ENCODE measurements around the gene PCP2. TPM values are rescaled to one million over a fixed set of nuclear protein-coding genes. Genes with fewer than 3 reads are reported as not detected.

The PCP2 gene
- total RNA-seq, 2 donors from 2014 or later: 0.32 TPM; not detected in 1

DNA sequence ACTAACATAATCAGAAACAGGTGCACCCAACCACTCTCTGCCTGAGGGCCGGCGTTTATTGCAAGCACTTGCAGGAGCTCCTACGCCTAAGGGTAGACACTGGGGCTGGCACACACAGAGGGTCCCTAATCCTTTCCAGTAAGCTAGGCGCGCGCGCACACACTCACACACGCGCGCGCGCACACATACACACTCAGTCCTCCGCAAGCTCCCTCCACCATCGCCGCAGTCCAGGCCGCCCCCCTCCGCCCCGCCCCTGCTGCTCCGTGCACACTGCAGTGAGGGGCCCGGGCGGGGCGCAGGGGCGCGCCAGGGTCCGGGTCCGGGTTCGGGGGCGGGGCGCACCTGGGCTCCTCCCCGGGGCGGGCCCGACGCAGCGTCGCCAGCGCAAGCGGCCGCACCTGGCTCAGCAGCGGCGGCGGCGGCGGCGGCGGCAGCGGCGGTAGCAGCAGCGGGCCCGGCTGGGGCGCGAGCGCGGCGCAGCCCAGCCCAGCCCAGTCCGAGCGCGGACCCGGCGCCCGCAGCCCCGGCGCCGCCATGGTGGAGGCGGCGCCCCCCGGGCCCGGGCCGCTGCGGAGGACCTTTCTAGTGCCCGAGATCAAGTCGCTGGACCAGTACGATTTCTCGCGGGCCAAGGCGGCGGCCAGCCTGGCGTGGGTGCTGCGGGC, 37.9 kb downstream of the PCP2 start, which contains the start of gene CAMSAP3:
Gene CAMSAP3, plus strand, starts transcription at position 398 of the 668 bp plus-strand sequence. Its CDS starts 140 bp downstream, at position 538.
- peak within 1 kb of the TSS; percentile 44 to 68 for H3K9ac ChIP-seq (ENCODE audit: low read depth in 2 of 2, low read length in 2 of 2)
- H3K4me1 ChIP-seq: no peaks in the 10 kb centered on the region
- H3K27me3 ChIP-seq: peaks cover 9% of the 10 kb centered on the region
- H3K4me3 ChIP-seq: peak within 1 kb of the TSS; percentile 65
- no peaks in the 10 kb centered on the region for H3K36me3 ChIP-seq
- H3K9me3 ChIP-seq: no peaks in the 10 kb centered on the region
- no peak within 1 kb of the TSS for H3K27ac ChIP-seq
- intact Hi-C loops (cut with DNase I): no loop called here
- TF ChIP-seq, protein P1, sequence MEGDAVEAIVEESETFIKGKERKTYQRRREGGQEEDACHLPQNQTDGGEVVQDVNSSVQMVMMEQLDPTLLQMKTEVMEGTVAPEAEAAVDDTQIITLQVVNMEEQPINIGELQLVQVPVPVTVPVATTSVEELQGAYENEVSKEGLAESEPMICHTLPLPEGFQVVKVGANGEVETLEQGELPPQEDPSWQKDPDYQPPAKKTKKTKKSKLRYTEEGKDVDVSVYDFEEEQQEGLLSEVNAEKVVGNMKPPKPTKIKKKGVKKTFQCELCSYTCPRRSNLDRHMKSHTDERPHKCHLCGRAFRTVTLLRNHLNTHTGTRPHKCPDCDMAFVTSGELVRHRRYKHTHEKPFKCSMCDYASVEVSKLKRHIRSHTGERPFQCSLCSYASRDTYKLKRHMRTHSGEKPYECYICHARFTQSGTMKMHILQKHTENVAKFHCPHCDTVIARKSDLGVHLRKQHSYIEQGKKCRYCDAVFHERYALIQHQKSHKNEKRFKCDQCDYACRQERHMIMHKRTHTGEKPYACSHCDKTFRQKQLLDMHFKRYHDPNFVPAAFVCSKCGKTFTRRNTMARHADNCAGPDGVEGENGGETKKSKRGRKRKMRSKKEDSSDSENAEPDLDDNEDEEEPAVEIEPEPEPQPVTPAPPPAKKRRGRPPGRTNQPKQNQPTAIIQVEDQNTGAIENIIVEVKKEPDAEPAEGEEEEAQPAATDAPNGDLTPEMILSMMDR (IDR thresholded peaks at IDR 0.05): no peak
- peak; percentile 66 for DNase-seq

DNA sequence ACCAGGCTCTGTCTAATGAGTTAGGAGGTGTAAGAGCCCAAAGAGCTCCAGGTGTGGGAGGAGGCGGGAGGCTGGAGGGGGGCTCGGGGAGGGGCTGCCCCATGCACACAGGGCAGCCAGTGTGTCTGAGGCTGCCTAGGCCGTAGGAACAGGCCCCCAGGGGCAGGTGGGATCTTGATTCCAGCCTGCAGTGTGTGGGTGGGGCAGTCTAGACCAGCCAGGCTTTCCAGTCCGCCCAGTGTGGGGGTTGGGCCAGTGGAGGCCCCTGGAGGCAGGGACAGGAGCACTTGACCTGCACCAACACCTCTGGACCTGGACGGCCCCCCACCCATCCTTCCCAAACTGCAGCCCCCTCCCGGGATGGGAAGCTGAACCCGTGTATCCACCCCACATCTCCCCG, 43.3 kb downstream of the PCP2 start:
- intact Hi-C loops (cut with DNase I): no loop called here
- Histone ChIP-seq H3K27me3 (no peaks in the 10 kb centered on the region), H3K36me3 (no peaks in the 10 kb centered on the region), H3K9ac (ENCODE audit: low read depth in 2 of 2, low read length in 2 of 2) (no peak overlapping the region), H3K4me1 (no peaks in the 10 kb centered on the region), H3K4me3 (no peak overlapping the region), H3K27ac (no peak overlapping the region), H3K9me3 (no peaks in the 10 kb centered on the region)
- DNase-seq: peak; percentile 40
- TF ChIP-seq, protein P1 (IDR thresholded peaks at IDR 0.05): no peak

DNA sequence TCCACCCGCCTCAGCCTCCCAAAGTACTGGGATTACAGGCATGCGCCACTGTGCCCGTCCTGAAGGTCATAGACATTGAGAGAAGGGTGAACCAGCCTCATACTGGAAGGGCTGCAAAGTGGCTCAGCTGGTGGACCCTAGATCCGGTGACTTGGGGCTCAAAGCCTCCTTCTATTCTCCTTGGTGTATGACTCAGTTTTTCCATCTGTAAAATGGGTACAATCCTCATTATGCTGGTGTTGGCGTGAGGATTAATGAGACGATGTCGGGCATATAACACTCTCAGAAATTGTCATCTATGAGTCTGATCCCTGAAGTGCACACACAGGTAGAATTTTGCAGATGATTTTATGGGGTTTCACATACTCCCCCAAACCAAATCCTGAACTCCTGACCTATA, 43.7 kb downstream of the PCP2 start:
- no peaks in the 10 kb centered on the region for H3K36me3 ChIP-seq
- TF ChIP-seq, protein P1 (IDR thresholded peaks at IDR 0.05): no peak
- no peak overlapping the region for H3K27ac ChIP-seq
- no peaks in the 10 kb centered on the region for H3K27me3 ChIP-seq
- DNase-seq: no peak
- intact Hi-C loops (cut with DNase I): no loop called here
- no peaks in the 10 kb centered on the region for H3K9me3 ChIP-seq
- H3K4me3 ChIP-seq: no peak overlapping the region
- no peaks in the 10 kb centered on the region for H3K4me1 ChIP-seq
- no peak overlapping the region for H3K9ac ChIP-seq (ENCODE audit: low read depth in 2 of 2, low read length in 2 of 2)

DNA sequence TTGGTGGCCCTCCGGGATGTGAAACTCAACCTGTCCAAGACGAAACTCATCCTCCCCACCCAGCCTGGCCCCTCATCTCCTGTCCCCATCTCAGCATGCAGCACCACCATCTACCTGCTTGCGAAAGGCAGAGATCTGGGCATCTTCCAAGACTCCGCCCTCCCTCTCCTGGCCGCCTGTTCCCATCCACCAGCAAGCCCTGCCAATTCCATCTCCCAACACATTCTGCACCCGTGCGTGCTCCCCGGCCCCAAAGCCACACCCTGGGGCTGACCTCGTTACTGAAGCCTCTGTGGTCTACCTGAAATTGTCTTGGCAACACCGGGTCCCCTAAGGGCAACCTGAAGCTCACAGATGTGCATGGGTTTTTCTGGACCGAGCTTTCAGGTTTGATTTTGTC, 51.1 kb downstream of the PCP2 start:
- H3K27me3 ChIP-seq: no peaks in the 10 kb centered on the region
- no peaks in the 10 kb centered on the region for H3K9me3 ChIP-seq
- H3K4me3 ChIP-seq: no peak overlapping the region
- H3K36me3 ChIP-seq: no peaks in the 10 kb centered on the region
- TF ChIP-seq, protein P1 (IDR thresholded peaks at IDR 0.05): no peak
- no peak overlapping the region for H3K27ac ChIP-seq
- H3K4me1 ChIP-seq: no peaks in the 10 kb centered on the region
- no peak overlapping the region for H3K9ac ChIP-seq (ENCODE audit: low read depth in 2 of 2, low read length in 2 of 2)
- intact Hi-C loops (cut with DNase I): no loop called here
- no peak for DNase-seq

Small RNA genes lying within 50 kb of the gene (microRNA-seq; reads per million reads assigned to microRNA genes)
- not detected for gene MIR6792

Other genes with a start within 250 kb of the PCP2 start
- gene PEX11G, start 144.7 kb downstream of the PCP2 start, total RNA-seq: 1 to 10 TPM; 5.7 to 6.6 TPM
- 10 to 100 TPM; 20.2 to 44.1 TPM for gene ZNF358, start 117.6 kb downstream of the PCP2 start, total RNA-seq
- 10 to 100 TPM; 17.8 to 26.5 TPM for gene MCOLN1, start 111.1 kb downstream of the PCP2 start, total RNA-seq
- 100 to 1,000 TPM in 1 of 2 donors, 10 to 100 TPM in 1; 93.0 to 131 TPM for gene PNPLA6, start 98.0 kb downstream of the PCP2 start, total RNA-seq
- 10 to 100 TPM; 41.1 to 55.4 TPM for gene CAMSAP3, start 37.9 kb downstream of the PCP2 start, total RNA-seq
- gene XAB2, start 4.2 kb downstream of the PCP2 start, total RNA-seq: 10 to 100 TPM; 28.3 to 48.1 TPM
- gene PET100, start 3.9 kb downstream of the PCP2 start, total RNA-seq: 100 to 1,000 TPM; 118 to 141 TPM
- 100 to 1,000 TPM; 166 to 212 TPM for gene STXBP2, start 3.4 kb upstream of the PCP2 start, total RNA-seq
- gene RETN, start 35.3 kb upstream of the PCP2 start, total RNA-seq: not detected
- gene MCEMP1, start 43.4 kb upstream of the PCP2 start, total RNA-seq: under 1 TPM in 1 of 2 donors, not detected in 1; 0.20 TPM
- 100 to 1,000 TPM; 107 to 139 TPM for gene TRAPPC5, start 47.1 kb upstream of the PCP2 start, total RNA-seq
- 1 to 10 TPM in 1 of 2 donors, under 1 TPM in 1; 0.35 to 1.3 TPM for gene FCER2, start 68.4 kb upstream of the PCP2 start, total RNA-seq
- gene CLEC4G, start 98.4 kb upstream of the PCP2 start, total RNA-seq: under 1 TPM; 0.17 to 0.53 TPM
- 10 to 100 TPM in 1 of 2 donors, 1 to 10 TPM in 1; 4.0 to 12.1 TPM for gene CD209, start 113.8 kb upstream of the PCP2 start, total RNA-seq
- gene CLEC4M, start 129.5 kb upstream of the PCP2 start, total RNA-seq: not detected
- gene EVI5L, start 196.5 kb upstream of the PCP2 start, total RNA-seq: 10 to 100 TPM; 10.6 to 12.0 TPM
- gene PRR36, start 240.7 kb upstream of the PCP2 start, total RNA-seq: under 1 TPM; 0.22 to 0.37 TPM